GM13977 (cell line): ENCODE results near the gene SGCA.

Experiments used
- DNase-seq: peaks from one replicate; pipeline ENCODE4 v3.0.0; 2012; ENCODE audit warnings: low spot score
- in situ Hi-C: fragments of 300-500 bp; cut with MboI; formaldehyde crosslinking; loops from one replicate; pipeline ENCODE4 v1.12.0; 2022; ENCODE audit warnings: low sequenced_read_pairs, low pct_unique_long_range_greater_than_20kb, mixed read lengths, inconsistent platforms; ENCODE audit not compliant: unreplicated experiment
- TF ChIP-seq, protein P1 (sequence below): IDR thresholded peaks from 2 replicates; pipeline ENCODE4 v1.5.1; 2012; ENCODE audit warnings: mild to moderate bottlenecking, control low read depth; ENCODE audit not compliant: insufficient read depth; ENCODE audit errors: extremely low read depth, missing control alignments

The SGCA gene

DNA sequence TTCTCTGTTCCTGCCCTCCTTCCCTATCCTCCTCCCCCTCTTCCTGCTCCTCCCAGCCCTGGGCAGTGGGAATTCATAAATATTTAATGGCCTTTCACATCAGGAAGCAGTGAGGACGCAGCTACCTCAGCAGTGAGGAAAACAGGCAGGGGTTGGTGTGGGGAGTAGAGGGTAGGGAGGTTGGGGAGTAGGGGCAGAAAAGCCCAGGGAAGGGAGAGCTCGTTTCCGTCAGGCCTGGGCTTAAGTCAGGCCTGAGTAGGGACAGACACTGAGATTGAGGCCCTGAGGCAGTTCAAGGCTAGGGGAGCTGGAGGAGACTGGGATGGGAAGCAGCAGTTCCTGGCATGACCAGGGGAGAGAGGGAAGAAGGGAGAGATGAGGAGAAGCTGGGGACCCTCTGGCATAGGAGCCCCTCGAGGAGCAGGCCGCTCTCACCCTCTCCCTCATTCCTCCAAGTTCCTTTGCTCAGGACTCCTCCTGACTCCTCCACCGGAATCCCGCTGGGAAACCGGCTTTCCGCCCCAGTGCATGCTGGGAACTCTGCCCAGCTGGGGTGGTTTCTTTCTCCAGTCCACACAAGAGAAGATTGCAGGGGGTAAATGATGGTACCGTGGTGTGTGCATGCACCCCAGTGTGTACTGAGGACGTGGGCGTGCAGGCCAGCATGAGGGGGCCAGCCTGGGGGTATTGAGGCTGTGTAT is 42.0 kb upstream of the SGCA start:
- TF ChIP-seq, protein P1, sequence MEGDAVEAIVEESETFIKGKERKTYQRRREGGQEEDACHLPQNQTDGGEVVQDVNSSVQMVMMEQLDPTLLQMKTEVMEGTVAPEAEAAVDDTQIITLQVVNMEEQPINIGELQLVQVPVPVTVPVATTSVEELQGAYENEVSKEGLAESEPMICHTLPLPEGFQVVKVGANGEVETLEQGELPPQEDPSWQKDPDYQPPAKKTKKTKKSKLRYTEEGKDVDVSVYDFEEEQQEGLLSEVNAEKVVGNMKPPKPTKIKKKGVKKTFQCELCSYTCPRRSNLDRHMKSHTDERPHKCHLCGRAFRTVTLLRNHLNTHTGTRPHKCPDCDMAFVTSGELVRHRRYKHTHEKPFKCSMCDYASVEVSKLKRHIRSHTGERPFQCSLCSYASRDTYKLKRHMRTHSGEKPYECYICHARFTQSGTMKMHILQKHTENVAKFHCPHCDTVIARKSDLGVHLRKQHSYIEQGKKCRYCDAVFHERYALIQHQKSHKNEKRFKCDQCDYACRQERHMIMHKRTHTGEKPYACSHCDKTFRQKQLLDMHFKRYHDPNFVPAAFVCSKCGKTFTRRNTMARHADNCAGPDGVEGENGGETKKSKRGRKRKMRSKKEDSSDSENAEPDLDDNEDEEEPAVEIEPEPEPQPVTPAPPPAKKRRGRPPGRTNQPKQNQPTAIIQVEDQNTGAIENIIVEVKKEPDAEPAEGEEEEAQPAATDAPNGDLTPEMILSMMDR, result no peak
- DNase-seq, result no peak
- in situ Hi-C loops, result no loop called here

DNA sequence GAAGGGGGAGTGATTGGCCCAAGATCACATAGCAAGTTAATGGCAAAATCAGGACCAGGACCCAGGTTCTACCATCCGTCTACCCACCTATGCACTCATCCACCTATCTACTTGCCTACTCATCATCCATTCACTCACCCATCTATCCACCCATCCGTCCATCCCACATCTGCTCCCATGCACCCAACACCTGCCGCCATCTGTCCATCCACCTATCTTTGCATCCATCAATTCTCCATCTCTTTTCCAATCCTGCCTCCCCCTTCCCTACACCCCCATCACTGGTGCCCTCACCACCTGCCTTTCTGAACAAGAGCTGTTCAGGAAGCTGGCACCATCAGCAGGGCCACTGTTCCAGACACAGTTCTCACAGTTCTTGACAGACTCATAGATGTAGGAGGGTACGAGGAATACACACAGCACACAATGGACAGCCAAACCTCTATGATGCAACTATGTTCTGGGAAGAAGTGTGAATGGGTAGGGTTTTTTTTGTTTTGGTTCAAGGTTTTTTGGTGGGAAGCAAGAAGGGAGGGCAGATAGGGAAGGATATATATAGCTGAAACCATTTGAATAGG is 40.3 kb upstream of the SGCA start:
- TF ChIP-seq, protein P1, result no peak
- in situ Hi-C loops, result no loop called here
- no peak for DNase-seq

DNA sequence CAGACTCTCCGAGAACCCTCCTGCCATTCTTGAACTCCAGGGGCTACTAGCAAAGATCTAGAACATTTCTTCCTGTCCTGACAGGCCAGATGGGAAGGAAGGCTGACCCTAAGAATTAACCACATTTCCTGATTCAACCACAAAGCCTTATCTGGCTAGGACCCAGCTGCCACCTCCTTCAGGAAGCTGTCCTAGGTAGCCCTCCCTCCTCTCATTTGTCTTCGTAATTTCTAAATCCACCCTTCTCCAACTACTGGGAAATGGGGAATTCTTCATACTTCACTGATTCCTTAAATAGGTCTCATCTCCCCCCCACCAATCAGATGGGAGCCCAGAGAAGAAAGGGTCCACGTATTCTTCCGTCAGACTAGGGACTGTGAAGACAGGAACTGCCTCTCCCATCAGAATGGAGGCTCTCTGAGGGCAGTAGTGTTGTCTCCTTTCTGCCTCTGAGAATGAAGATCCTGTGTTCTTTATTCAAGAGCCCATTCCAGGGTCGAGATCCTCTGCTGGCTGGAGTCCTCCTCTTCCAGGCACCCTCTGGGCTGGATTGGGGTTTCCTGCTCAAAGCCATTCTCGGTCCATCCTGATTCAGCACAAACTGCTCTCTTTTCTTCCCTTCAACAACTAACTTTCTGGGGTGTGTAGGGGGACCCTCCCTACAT is 38.0 kb upstream of the SGCA start:
- TF ChIP-seq, protein P1, result no peak
- DNase-seq, result no peak

DNA sequence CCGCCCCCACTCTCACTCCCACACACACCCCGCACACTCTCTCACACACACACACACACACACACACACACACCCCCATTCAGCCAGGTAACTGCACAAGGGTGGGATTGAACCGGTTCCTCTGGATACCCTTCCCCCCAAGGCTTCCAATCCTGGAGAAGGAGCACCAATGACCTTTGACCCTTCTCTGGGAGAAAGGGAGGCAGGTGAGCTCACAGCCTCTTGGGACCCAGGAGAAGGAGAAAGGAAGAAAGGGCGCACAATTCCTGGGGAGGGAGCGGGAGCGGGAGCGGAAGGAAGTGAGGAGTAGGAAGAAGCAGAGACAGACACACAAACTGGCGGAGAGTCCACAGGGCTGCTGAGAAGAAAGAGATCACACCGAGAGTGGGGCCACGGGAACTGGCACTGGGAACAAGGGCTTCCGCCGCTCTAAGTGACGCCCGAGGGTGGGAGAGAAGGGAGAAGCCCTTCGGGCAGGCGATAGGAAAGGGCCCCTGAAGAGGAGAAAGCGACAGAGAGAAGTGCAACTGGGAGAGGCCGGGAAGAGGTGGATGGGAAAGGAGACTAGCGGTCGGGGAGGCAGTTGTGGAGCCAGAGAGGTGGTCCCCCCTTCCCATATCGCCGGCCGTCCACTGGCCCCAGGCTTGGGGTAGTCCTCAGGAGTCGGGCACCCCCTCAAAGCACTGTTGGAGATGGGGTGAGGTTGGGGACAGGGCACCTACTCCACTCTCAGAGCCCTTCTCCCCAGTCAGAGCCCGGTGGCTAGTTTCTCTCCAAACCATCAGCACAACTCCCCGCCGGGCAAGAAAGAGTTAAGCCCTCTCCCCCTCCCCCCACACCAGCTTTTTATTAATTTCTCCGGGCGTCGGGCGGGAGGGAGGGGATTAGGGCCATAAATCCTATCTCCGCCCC is 37.1 kb upstream of the SGCA start:
- DNase-seq, result no peak
- TF ChIP-seq, protein P1, result no peak
- in situ Hi-C loops, result no loop called here

More for the DNA sequence above, 38.0 kb upstream of the SGCA start:
- in situ Hi-C loops, result no loop called here

DNA sequence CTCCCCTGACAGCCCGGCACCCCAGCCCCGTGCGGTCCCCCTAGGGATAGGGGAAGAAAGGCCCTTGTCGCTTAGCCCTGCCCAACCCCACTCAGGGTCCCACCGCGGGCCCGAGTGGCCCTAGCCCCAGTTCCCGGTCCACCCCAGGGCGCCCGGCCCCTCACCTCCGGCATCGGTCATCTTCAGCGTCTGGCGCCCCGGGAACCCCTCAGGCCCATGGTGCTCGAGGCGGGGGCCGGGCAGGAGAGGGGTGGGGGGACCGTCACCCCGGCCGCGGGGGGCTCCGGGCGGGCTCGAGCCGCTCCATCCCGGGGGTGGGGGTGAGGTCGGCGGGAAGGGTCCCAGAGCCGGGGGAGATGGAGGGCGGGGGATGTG is 36.5 kb upstream of the SGCA start:
- no peak for DNase-seq
- in situ Hi-C loops, result no loop called here
- TF ChIP-seq, protein P1, result no peak
